IPS-20b (cell line): Measurements from ENCODE around the gene MYO7B.

Experiments
- H3K27ac ChIP-seq: one replicate; pipeline ENCODE4 v1.5.1; 2013; ENCODE audit warnings: low read length
- H3K27me3 ChIP-seq: 2 replicates; pipeline ENCODE4 v1.6.1; 2013; ENCODE audit warnings: mild to moderate bottlenecking, low read length, inconsistent platforms; ENCODE audit not compliant: insufficient read depth
- H3K36me3 ChIP-seq: 2 replicates; pipeline ENCODE4 v1.6.1; 2013; ENCODE audit warnings: low read depth, mild to moderate bottlenecking, inconsistent platforms, low read length, moderate library complexity; ENCODE audit not compliant: insufficient read depth
- H3K4me1 ChIP-seq: 2 replicates; pipeline ENCODE4 v1.6.1; 2013; ENCODE audit warnings: mild to moderate bottlenecking, control low read depth, inconsistent platforms, low read length, moderate library complexity; ENCODE audit not compliant: insufficient read depth
- H3K4me3 ChIP-seq: 2 replicates; pipeline ENCODE4 v1.5.1; 2013; ENCODE audit warnings: mild to moderate bottlenecking, low read length, inconsistent platforms
- H3K9ac ChIP-seq: 2 replicates; pipeline ENCODE4 v1.6.1; 2013; ENCODE audit warnings: low read depth, mild to moderate bottlenecking, inconsistent platforms, low read length, moderate library complexity
- H3K9me3 ChIP-seq: 2 replicates; pipeline ENCODE4 v1.6.1; 2013; ENCODE audit warnings: mild to moderate bottlenecking, low read depth, low read length, inconsistent platforms; ENCODE audit not compliant: insufficient read depth

MYO7B gene

GRCh38 chr2:127650041-127650784 lies 114.7 kb downstream of the MYO7B start:
- no peak overlapping the region for H3K4me3 ChIP-seq
- H3K36me3 ChIP-seq: no peaks in the 10 kb centered on the region
- no peak overlapping the region for H3K9ac ChIP-seq
- H3K27me3 ChIP-seq: no peaks in the 10 kb centered on the region
- no peak overlapping the region for H3K27ac ChIP-seq
- no peaks in the 10 kb centered on the region for H3K4me1 ChIP-seq
- no peaks in the 10 kb centered on the region for H3K9me3 ChIP-seq

DNA sequence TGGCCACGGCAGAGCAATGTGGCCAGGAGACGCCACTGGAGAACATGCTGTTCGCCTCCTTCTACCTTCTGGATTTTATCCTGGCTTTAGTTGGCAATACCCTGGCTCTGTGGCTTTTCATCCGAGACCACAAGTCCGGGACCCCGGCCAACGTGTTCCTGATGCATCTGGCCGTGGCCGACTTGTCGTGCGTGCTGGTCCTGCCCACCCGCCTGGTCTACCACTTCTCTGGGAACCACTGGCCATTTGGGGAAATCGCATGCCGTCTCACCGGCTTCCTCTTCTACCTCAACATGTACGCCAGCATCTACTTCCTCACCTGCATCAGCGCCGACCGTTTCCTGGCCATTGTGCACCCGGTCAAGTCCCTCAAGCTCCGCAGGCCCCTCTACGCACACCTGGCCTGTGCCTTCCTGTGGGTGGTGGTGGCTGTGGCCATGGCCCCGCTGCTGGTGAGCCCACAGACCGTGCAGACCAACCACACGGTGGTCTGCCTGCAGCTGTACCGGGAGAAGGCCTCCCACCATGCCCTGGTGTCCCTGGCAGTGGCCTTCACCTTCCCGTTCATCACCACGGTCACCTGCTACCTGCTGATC lies 115.4 kb downstream of the MYO7B start:
- no peaks in the 10 kb centered on the region for H3K27me3 ChIP-seq
- H3K4me3 ChIP-seq: no peak overlapping the region
- H3K27ac ChIP-seq: no peak overlapping the region
- no peak overlapping the region for H3K9ac ChIP-seq
- peaks cover 5% of the 10 kb centered on the region; the same call in 1 of the 2 replicates for H3K4me1 ChIP-seq
- H3K36me3 ChIP-seq: no peaks in the 10 kb centered on the region
- no peaks in the 10 kb centered on the region for H3K9me3 ChIP-seq

- H3K27ac ChIP-seq: no peak overlapping the region
- no peaks in the 10 kb centered on the region for H3K36me3 ChIP-seq
- peaks cover 5% of the 10 kb centered on the region; the same call in 1 of the 2 replicates for H3K4me1 ChIP-seq
- no peaks in the 10 kb centered on the region for H3K27me3 ChIP-seq
- H3K9ac ChIP-seq: no peak overlapping the region
- H3K4me3 ChIP-seq: no peak overlapping the region
- H3K9me3 ChIP-seq: no peaks in the 10 kb centered on the region
Measured at GRCh38 chr2:127651381-127651809, 115.9 kb downstream of the MYO7B start.

DNA sequence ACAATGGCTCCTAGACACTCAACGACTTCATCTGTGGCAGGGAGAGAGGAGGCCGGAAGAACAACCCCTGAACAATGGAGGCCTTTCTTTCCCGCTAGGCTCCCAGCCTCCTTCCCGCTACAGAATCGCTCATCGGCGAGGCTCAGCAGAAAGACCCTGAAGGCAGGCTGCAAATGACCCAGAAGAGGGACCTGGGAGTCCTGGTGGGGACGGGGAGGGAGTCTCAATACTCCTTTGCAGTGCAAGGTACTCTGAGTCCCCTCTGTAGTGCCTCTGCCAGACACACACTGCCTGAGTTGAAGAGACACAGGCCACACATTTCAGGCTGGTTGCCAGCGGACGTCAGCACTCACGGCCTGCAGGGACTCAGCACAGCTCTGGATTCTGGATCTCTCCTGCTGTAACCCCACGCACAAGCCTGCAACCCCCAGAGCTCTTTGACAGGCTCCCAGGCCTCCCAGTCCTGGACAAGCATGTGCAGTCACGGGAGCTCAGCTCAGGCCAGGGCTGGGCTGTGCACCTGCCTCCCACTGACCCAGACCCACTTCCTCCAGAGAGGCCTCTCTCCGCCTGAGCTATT lies 116.6 kb downstream of the MYO7B start:
- H3K9ac ChIP-seq: no peak overlapping the region
- no peaks in the 10 kb centered on the region for H3K36me3 ChIP-seq
- no peak overlapping the region for H3K4me3 ChIP-seq
- peaks cover 5% of the 10 kb centered on the region; the same call in 1 of the 2 replicates for H3K4me1 ChIP-seq
- H3K9me3 ChIP-seq: no peaks in the 10 kb centered on the region
- no peaks in the 10 kb centered on the region for H3K27me3 ChIP-seq
- no peak overlapping the region for H3K27ac ChIP-seq

GRCh38 chr2:127652786-127653357 lies 117.4 kb downstream of the MYO7B start:
- no peaks in the 10 kb centered on the region for H3K27me3 ChIP-seq
- H3K4me1 ChIP-seq: peaks cover 5% of the 10 kb centered on the region; the same call in 1 of the 2 replicates
- no peak overlapping the region for H3K27ac ChIP-seq
- H3K9ac ChIP-seq: no peak overlapping the region
- no peaks in the 10 kb centered on the region for H3K9me3 ChIP-seq
- H3K36me3 ChIP-seq: no peaks in the 10 kb centered on the region
- no peak overlapping the region for H3K4me3 ChIP-seq

DNA sequence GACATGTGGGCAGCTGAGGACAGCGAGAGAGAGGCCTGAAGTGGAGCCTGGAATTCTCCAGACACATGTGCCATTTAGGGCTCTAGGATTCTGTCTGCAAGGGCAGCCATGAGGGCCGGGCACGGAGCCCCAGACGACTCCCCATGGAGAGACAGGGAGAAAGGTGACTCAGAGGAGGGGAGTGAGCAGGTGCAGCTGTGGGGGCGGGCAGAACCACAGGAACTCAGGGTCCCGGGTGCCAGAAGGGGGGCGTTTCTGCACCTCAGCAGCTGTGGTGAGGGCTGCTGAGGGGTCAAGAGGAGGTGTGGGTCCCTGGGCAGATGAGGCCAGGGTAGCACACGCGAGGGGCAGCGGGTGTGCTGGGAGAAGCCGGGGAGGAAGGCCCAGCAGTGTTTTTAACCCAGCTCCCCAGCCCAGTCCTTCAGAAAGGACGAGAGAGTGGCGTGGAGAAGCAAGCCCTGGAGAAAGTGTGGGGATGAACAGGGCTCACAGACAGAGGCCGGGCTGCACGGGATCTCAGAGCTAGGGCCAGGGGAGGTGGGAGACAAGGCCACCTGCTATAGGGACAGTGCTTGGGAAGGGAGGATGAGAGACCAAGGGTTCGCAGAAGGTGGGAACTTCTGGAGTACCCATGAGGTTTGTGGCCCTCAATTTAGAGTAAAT lies 118.1 kb downstream of the MYO7B start:
- Histone ChIP-seq H3K9me3 (no peaks in the 10 kb centered on the region), H3K4me1 (peaks cover 5% of the 10 kb centered on the region; the same call in 1 of the 2 replicates), H3K27me3 (no peaks in the 10 kb centered on the region), H3K27ac (no peak overlapping the region), H3K4me3 (no peak overlapping the region), H3K9ac (no peak overlapping the region), H3K36me3 (no peaks in the 10 kb centered on the region)

- Histone ChIP-seq H3K4me1 (peaks cover 5% of the 10 kb centered on the region; the same call in 1 of the 2 replicates), H3K27ac (no peak overlapping the region), H3K4me3 (no peak overlapping the region), H3K36me3 (no peaks in the 10 kb centered on the region), H3K27me3 (no peaks in the 10 kb centered on the region), H3K9me3 (no peaks in the 10 kb centered on the region), H3K9ac (no peak overlapping the region)
Measured at GRCh38 chr2:127654084-127654837, 118.8 kb downstream of the MYO7B start.

- no peak overlapping the region for H3K4me3 ChIP-seq
Measured at GRCh38 chr2:127654838-127655175, 119.3 kb downstream of the MYO7B start.

GRCh38 chr2:127655209-127656073 lies 120.0 kb downstream of the MYO7B start:
- no peak overlapping the region for H3K27ac ChIP-seq
- no peak overlapping the region for H3K9ac ChIP-seq
- H3K36me3 ChIP-seq: no peaks in the 10 kb centered on the region
- peaks cover 5% of the 10 kb centered on the region; the same call in 1 of the 2 replicates for H3K4me1 ChIP-seq
- no peaks in the 10 kb centered on the region for H3K27me3 ChIP-seq
- no peaks in the 10 kb centered on the region for H3K9me3 ChIP-seq
- H3K4me3 ChIP-seq: no peak overlapping the region

More at GRCh38 chr2:127654838-127655175, 119.3 kb downstream of the MYO7B start:
- peaks cover 5% of the 10 kb centered on the region; the same call in 1 of the 2 replicates for H3K4me1 ChIP-seq
- no peaks in the 10 kb centered on the region for H3K27me3 ChIP-seq
- H3K27ac ChIP-seq: no peak overlapping the region
- no peaks in the 10 kb centered on the region for H3K36me3 ChIP-seq
- no peaks in the 10 kb centered on the region for H3K9me3 ChIP-seq
- H3K9ac ChIP-seq: no peak overlapping the region

GRCh38 chr2:127656569-127657231 lies 121.2 kb downstream of the MYO7B start:
- H3K4me3 ChIP-seq: no peak overlapping the region
- no peak overlapping the region for H3K27ac ChIP-seq
- H3K9ac ChIP-seq: no peak overlapping the region
- no peaks in the 10 kb centered on the region for H3K36me3 ChIP-seq
- H3K4me1 ChIP-seq: peaks cover 5% of the 10 kb centered on the region; the same call in 1 of the 2 replicates
- H3K27me3 ChIP-seq: no peaks in the 10 kb centered on the region
- no peaks in the 10 kb centered on the region for H3K9me3 ChIP-seq
